Pancreas (tissue), 10 donors: ENCODE results near the gene PEPD. TPM values are rescaled to one million over a fixed set of nuclear protein-coding genes. Genes with fewer than 3 reads are reported as not detected.

Experiments
- ATAC-seq, 4 donors: fragments of 200-7000 bp; cut with Tn5 transposase; one replicate each; pipeline versions ENCODE4 v1.8.0 to v1.9.1; 2020; ENCODE audit warnings: mild to moderate bottlenecking in 4 of 4, moderate library complexity in 4 of 4
- DNase-seq, 6 donors: peaks; one replicate each; pipeline ENCODE4 v3.0.0-alpha.2; 2020
- FAIRE-seq: peaks from 2 replicates; lab custom pipeline; 2012; peaks lifted over from hg19 to GRCh38; lab: Jason Lieb, UNC
- H3K27ac ChIP-seq, 4 donors: fragments of 200-600 bp; sonication (generic); 1 replicate in 3 of 4; 2 replicates in 1 of 4; pipeline versions ENCODE4 v1.5.0 to v1.8.0; 2020
- H3K27me3 ChIP-seq, 4 donors: fragments of 200-600 bp; one replicate each; pipeline ENCODE4 v1.8.0; 2021
- H3K36me3 ChIP-seq, 3 donors: fragments of 200-600 bp; sonication (generic) in 1 of 3; one replicate each; pipeline versions ENCODE4 v1.5.0 to v1.8.0; 2020 to 2021
- H3K4me1 ChIP-seq, 3 donors: fragments of 200-600 bp; one replicate each; pipeline ENCODE4 v1.8.0; 2021
- H3K4me3 ChIP-seq, 4 donors: fragments of 200-600 bp; sonication (generic) in 2 of 4; one replicate each; pipeline versions ENCODE4 v1.5.0 to v1.8.0; 2020 to 2021
- H3K9me3 ChIP-seq, 4 donors: fragments of 200-600 bp; one replicate each; pipeline ENCODE4 v1.8.0; 2021
- whole genome bisulfite sequencing, 2 donors: extraction: QIAGEN DNeasy Blood & Tissue Kit; methylation state at CpG; one replicate each; pipeline ENCODE4 v1.1.7; 2013; 5-methylcytosine and 5-hydroxymethylcytosine counted together
- intact Hi-C, 3 donors: fragments of 100-400 bp; cut with DNase I; formaldehyde crosslinking; loops; one replicate each; pipeline versions ENCODE4 v1.11.1 to v1.14.2; 2022
- polyA plus RNA-seq, 2 donors: library from polyadenylated mRNA; stranded (reverse); fragments of 200-250 nt; gene quantifications; one replicate each; pipeline ENCODE4 v1.2.3, GENCODE V29; 2013
- total RNA-seq, 6 donors: library from RNA; stranded (reverse); fragmentation: NEBNext Ultra II Directional in 4 of 6; extraction: Animal tissue kit (Norgen Biotek cat#: 25700) in 4 of 6; gene quantifications; one replicate each; pipeline versions ENCODE4 v1.2.1 to v1.2.4, GENCODE V29; 2021 to 2023
- TF ChIP-seq, protein P1 (sequence below), 4 donors: fragments of 200-600 bp; sonication (generic) in 3 of 4; IDR thresholded peaks; one replicate each; pipeline versions ENCODE4 v1.5.0 to v1.8.0; 2021; ENCODE audit warnings: antibody characterized with exemption in 4 of 4
- donor health status: healthy with polysubstance abuse.
- donor health status: DM: no; HTN: no; CAD: no; lungs with moderate emphysema.
- donor health status: DM: no; HTN: no; CAD: no.
- donor health status: control.
- donor health status: control.
- donor health status: Bipolar disorder and iron deficiency.
- donor health status: DM: yes; HTN: yes; CAD: no.
- donor health status: DM: no; HTN: no; CAD: no.
- donor health status: DM: no; HTN: no; CAD: no.
- donor health status: DM: yes; HTN: yes; CAD: no.

PEPD gene
- total and polyA plus RNA-seq, 8 donors: 13.7 to 36.1 (median 22.5) TPM

DNA sequence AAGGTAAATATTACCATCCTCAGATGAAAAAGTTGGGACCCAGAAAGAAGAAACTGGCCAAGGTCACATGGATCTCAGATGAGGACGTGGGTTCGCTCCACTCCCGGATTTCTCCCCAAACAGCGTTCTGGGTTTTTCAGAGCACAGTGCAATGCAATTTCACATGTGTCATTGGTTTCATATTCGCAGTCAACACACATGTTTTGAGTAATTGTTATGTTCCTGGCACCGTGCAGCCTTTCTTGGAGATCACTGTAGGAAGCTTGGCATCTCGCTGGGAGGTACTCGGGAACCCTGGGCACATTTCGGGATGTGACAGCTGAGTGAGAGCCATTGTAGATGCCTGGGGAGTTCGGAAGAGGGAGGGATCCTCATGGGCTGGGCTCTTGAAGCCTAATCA, 174.3 kb downstream of the PEPD start:
- H3K27me3 ChIP-seq: no peaks in the 10 kb centered on the region
- H3K27ac ChIP-seq: no peak overlapping the region
- WGBS, 2 donors: 76% methylated on average over 10 of the region's 10 CpGs
- TF ChIP-seq, protein P1, sequence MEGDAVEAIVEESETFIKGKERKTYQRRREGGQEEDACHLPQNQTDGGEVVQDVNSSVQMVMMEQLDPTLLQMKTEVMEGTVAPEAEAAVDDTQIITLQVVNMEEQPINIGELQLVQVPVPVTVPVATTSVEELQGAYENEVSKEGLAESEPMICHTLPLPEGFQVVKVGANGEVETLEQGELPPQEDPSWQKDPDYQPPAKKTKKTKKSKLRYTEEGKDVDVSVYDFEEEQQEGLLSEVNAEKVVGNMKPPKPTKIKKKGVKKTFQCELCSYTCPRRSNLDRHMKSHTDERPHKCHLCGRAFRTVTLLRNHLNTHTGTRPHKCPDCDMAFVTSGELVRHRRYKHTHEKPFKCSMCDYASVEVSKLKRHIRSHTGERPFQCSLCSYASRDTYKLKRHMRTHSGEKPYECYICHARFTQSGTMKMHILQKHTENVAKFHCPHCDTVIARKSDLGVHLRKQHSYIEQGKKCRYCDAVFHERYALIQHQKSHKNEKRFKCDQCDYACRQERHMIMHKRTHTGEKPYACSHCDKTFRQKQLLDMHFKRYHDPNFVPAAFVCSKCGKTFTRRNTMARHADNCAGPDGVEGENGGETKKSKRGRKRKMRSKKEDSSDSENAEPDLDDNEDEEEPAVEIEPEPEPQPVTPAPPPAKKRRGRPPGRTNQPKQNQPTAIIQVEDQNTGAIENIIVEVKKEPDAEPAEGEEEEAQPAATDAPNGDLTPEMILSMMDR (IDR thresholded peaks at IDR 0.05): no peak
- no peaks in the 10 kb centered on the region for H3K4me1 ChIP-seq
- no peak for FAIRE-seq
- no peak overlapping the region for H3K4me3 ChIP-seq
- ATAC-seq: no peak
- intact Hi-C loops: no loop called here
- no peaks in the 10 kb centered on the region for H3K36me3 ChIP-seq
- H3K9me3 ChIP-seq: no peaks in the 10 kb centered on the region
- no peak for DNase-seq

DNA sequence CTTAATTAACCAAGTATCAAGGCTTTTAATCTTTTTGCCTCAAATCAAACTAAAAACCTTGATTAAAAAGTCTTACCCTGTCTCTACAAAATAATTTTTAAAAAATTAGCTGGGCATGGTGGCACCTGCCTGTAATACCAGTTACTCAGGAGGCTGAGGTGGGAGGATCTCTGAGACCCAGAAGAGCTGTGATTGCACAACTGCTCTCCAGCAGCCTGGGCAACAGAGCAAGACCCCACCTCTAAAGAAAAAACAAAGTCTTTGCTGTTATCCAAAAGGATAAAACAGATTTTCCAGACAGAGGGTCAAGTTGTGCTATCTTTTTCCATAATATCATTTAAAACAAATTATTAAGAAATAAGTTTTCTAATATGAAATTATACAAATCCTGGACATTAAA, 174.9 kb downstream of the PEPD start:
- no peak overlapping the region for H3K4me3 ChIP-seq
- intact Hi-C loops: no loop called here
- no peaks in the 10 kb centered on the region for H3K36me3 ChIP-seq
- no peak for DNase-seq
- no peaks in the 10 kb centered on the region for H3K9me3 ChIP-seq
- no peaks in the 10 kb centered on the region for H3K27me3 ChIP-seq
- H3K4me1 ChIP-seq: no peaks in the 10 kb centered on the region
- TF ChIP-seq, protein P1 (IDR thresholded peaks at IDR 0.05): no peak
- FAIRE-seq: no peak
- H3K27ac ChIP-seq: no peak overlapping the region
- ATAC-seq: no peak

DNA sequence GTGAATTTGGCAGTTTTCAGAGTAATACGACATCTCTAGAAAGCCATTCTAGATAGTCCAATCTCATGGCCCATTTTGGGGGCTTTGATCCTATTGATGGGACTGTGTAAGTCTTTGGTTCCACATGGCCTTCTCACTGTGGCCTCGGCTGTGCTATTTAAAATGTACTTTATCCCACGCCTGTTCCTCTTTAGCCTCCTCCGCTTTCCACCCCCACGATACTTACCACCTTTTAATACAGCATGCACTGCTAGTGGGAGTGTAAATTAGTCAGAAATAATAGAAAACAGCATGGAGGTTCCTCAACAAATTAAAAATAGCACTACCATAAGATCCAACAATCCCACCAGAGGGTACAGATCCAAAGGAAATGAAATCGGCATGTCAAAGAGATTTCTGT, 176.4 kb downstream of the PEPD start:
- no peak for FAIRE-seq
- no peaks in the 10 kb centered on the region for H3K36me3 ChIP-seq
- H3K4me3 ChIP-seq: no peak overlapping the region
- WGBS, 2 donors: 88 to 93% methylated on average over 6 of the region's 6 CpGs
- H3K9me3 ChIP-seq: no peaks in the 10 kb centered on the region
- intact Hi-C loops: no loop called here
- DNase-seq: no peak
- H3K27me3 ChIP-seq: no peaks in the 10 kb centered on the region
- H3K4me1 ChIP-seq: no peaks in the 10 kb centered on the region
- no peak for ATAC-seq
- no peak overlapping the region for H3K27ac ChIP-seq
- TF ChIP-seq, protein P1 (IDR thresholded peaks at IDR 0.05): no peak

DNA sequence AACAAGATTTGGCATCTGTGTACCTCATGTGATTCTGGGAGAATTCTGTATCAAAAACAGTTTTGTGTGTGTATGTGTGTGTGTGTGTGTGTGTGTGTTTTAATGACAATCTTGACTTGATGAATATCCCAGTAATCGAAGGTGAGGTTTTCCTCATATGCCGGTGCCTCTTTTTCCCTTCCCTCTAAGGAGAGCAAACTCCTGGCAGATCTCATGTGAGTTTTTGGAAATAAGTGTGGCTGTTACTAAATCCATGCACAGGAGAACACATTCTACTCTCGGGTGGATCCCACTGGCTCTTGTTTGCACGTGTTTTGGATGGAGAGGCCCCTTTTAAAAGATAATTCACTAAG, 177.0 kb downstream of the PEPD start:
- H3K4me1 ChIP-seq: no peaks in the 10 kb centered on the region
- no peak for DNase-seq
- TF ChIP-seq, protein P1 (IDR thresholded peaks at IDR 0.05): no peak
- no peak for ATAC-seq
- WGBS, 2 donors: 45 to 52% methylated on average over 4 of the region's 4 CpGs
- H3K9me3 ChIP-seq: no peaks in the 10 kb centered on the region
- H3K36me3 ChIP-seq: no peaks in the 10 kb centered on the region
- intact Hi-C loops: no loop called here
- no peak overlapping the region for H3K27ac ChIP-seq
- no peaks in the 10 kb centered on the region for H3K27me3 ChIP-seq
- FAIRE-seq: no peak
- H3K4me3 ChIP-seq: no peak overlapping the region

DNA sequence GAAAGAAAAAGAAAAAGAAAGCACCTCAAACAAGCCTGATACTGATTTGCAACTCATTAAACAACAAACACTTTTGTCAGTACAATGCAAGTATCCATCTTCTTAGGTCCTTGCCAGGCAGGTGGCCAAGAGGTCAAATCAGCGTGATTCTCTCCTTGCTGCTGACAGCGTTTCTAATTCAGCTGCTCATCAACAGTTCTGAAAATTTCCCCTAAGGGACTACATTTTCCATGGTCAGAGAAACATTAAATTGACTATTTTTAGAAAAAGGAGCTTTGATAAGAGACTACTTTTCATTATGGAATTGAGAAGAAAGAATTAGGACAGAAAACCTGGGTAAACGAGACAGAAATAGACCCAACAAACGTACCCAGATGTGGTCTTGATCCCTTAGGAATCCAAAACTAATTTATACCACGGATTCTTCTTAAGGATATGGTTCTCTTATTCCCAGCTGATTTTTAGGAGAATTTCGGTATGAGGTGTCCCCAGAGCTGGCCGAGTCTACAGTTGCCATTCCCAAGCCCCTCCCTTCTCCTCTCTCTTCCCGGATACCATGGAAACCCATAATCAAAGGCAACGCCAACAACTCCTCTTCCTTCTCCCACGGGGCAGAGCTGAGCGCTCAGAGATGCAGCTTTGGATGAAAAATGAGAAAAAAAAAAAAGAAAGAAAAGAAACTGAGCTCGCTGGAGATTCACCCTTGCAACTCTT, 177.6 kb downstream of the PEPD start:
- TF ChIP-seq, protein P1 (IDR thresholded peaks at IDR 0.05): no peak
- ATAC-seq (peak in 1 of 4 donors; percentile 57), DNase-seq (no peak), FAIRE-seq (no peak)
- Histone ChIP-seq H3K4me3 (no peak overlapping the region), H3K9me3 (no peaks in the 10 kb centered on the region), H3K27ac (no peak overlapping the region), H3K27me3 (no peaks in the 10 kb centered on the region), H3K36me3 (no peaks in the 10 kb centered on the region), H3K4me1 (no peaks in the 10 kb centered on the region)
- 22 to 26% methylated on average over 12 of the region's 12 CpGs for WGBS, 2 donors
- intact Hi-C loops: no loop called here
